RWPE1 (cell line): ENCODE measurements around the gene RUNX3.

ENCODE experiments used
- CTCF ChIA-PET: fragments of 350-600 bp; sonication (Branson Sonifier 250); formaldehyde crosslinking; extraction: SDS; loops from one replicate; lab custom pipeline; 2021; lab: Yijun Ruan, JAX
- POLR2A ChIA-PET: fragments of 400-600 bp; formaldehyde crosslinking; extraction: SDS; loops from one replicate; lab custom pipeline; 2020; ENCODE audit warnings: antibody characterized with exemption; ENCODE audit not compliant: low non-redundant PET; lab: Yijun Ruan, JAX
- DNase-seq: peaks from one replicate; pipeline ENCODE4 v3.0.0; 2012; ENCODE audit warnings: low spot score
- H3K27ac ChIP-seq: fragments of 450-650 bp; 2 replicates; pipeline ENCODE4 v1.5.1; 2017
- TF ChIP-seq, protein P1 (sequence below): fragments of 450-650 bp; conservative IDR thresholded peaks from 2 replicates; pipeline ENCODE4 v1.5.1; 2017; ENCODE audit warnings: low read depth, mild to moderate bottlenecking

RUNX3 gene

DNA sequence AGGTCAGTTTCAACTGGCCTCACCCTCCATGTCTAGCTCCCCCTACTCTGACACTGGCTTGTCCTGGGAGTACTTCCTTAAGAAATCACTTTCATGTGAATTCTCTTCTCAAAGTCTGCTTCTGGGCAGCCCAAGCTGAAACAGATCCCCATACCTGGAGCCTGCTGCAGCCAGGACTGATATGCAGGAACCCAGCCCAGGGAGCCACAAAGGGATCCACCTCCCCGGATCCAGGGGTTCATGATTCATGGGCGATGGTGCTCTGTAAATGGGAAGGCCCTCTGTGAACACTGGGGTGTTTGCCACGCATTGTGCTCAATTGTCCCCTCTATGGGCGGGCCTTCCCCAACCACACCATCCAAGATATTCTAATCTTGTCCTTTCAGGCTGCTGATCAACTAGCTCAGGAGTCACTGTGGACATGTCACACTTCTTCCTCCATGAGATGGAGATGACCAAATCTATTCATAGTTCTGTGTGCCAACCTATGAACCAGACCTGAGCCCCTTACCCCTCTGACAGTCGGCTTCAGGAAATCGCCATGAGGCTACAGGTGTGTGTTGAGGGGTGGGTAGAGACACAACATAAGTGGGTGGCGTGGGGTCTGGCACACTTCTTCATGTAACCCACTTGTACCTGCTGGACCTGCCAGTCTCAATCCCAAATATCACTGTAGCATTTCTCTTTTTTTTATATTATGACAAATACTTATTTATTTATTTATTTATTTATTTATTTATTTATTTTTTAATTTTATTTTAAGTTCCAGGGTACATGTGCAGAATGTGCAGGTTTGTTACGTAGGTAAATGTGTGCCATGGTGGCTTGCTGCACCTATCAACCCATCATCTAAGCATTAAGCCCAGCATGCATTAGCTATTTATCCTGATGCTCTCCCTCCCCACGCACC, 41.8 kb downstream of the RUNX3 start:
- CTCF ChIA-PET = interaction anchor here (1.1 kb wide), 1 partner anchor 10 kb away, joined by 3 read pairs; no protein-coding TSS in a partner anchor
- no peak overlapping the region for H3K27ac ChIP-seq
- no peak for DNase-seq
- TF ChIP-seq, protein P1, sequence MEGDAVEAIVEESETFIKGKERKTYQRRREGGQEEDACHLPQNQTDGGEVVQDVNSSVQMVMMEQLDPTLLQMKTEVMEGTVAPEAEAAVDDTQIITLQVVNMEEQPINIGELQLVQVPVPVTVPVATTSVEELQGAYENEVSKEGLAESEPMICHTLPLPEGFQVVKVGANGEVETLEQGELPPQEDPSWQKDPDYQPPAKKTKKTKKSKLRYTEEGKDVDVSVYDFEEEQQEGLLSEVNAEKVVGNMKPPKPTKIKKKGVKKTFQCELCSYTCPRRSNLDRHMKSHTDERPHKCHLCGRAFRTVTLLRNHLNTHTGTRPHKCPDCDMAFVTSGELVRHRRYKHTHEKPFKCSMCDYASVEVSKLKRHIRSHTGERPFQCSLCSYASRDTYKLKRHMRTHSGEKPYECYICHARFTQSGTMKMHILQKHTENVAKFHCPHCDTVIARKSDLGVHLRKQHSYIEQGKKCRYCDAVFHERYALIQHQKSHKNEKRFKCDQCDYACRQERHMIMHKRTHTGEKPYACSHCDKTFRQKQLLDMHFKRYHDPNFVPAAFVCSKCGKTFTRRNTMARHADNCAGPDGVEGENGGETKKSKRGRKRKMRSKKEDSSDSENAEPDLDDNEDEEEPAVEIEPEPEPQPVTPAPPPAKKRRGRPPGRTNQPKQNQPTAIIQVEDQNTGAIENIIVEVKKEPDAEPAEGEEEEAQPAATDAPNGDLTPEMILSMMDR = no peak
- POLR2A ChIA-PET = no interaction called here

DNA sequence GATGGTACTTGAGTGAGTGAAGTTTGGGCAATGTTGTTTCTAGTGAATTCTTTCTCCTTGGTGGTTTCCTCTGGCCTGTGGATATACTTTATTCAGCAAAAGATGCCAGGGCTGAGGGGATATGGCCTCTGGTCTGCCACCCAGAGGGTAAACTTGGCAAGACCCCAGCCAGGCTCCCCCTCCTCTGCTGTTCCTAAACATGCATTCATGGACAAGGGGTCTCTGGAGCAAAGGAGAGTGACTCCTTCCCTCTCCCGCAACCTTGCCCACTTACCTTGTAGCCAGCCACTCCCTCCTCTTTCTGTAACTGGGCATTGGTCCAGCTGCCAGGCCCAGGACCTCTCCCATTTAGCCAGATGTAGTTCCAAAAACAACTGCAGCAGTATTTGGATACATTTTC, 43.8 kb downstream of the RUNX3 start:
- H3K27ac ChIP-seq = no peak overlapping the region
- TF ChIP-seq, protein P1 = no peak
- ChIA-PET POLR2A (no interaction called here), CTCF (no interaction called here)
- DNase-seq = no peak

DNA sequence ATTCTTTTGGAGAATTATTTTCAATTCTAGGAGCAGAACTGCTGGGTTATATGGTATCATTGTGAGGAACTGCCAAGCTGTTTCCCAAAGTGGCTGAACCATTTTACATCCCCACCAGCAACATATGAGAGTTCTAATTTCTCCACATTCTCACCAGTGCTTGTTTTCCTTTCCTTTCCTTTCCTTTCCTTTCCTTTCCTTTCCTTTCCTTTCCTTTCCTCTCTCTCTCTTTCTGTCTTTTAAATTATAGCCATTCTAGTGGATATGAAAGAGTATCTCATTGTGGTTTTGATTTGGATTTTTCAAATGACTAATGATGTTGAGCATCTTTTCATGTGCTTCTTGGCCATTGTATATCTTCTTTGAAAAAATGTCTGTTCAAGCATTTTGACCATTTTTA, 45.3 kb downstream of the RUNX3 start:
- POLR2A ChIA-PET = no interaction called here
- TF ChIP-seq, protein P1 = no peak
- no peak for DNase-seq
- CTCF ChIA-PET = no interaction called here
- no peak overlapping the region for H3K27ac ChIP-seq

DNA sequence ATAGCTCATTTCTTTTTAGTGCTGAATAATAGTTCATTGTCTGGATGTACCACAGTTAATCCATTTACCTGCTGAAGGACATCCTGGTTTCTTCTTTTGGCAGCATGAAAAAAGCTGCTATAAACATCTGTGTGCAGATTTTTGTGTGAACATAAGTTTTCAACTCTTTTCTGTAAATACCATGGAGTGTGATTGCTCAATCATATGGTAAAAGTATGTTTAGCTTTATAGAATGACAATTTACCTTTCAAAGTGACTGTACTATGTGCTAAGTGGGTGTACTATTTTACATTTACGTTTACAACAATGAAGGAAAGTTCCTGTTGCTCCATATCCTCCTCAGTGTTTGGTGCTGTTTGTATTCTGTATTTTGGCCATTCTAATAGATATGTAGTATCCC, 49.0 kb downstream of the RUNX3 start:
- DNase-seq = no peak
- CTCF ChIA-PET = no interaction called here
- POLR2A ChIA-PET = no interaction called here
- no peak overlapping the region for H3K27ac ChIP-seq
- TF ChIP-seq, protein P1 = no peak

DNA sequence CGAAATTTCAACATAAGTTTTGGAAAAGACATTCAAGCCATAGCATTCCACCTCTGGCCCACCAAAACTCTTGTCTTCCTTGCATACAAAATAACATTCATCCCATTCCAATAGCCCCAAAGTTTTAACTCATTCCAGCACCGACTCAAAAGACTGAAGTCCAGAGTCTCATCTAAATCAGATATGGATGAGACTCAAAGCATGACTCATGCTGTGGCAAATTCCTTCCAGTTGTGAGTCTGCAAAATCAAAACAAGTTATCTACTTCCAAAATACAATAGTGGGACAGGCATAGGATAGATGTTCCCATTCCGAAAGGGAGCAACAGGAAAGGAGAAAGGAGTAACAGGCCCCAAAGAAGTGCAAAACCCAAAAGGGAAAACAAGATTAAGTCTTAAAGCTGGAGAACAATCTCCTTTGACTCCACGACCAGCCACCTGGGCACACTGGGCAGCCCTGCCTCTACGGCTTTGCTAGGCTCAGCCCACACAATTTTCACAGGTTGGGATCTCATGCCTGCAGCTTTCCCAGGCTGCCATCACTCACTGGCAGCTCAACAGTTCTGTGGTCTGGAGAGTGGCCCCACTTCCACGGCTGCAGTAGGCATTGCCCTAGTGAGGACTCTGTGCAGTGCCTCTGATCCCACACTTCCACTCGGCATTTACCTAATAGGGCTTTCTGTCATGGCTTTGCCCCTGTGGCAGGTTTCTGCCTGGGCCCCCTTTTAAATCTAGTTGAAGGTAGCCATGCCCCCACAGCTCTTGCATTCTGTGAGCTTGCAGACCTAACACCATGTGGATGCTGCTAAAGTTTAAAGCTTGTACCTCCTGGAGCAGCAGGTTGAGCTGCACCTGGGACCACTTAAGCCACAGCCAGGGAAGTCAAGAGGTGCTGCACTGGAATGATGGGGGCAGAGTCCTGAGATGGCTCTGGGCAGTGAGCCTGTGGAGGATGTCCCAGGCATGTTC, 51.0 kb downstream of the RUNX3 start:
- POLR2A ChIA-PET = no interaction called here
- CTCF ChIA-PET = interaction anchor here (0.6 kb wide), 2 partner anchors 155 to 1243 kb away, joined by 3 to 4 read pairs; no protein-coding TSS in a partner anchor
- no peak overlapping the region for H3K27ac ChIP-seq
- DNase-seq = no peak
- TF ChIP-seq, protein P1 = no peak

DNA sequence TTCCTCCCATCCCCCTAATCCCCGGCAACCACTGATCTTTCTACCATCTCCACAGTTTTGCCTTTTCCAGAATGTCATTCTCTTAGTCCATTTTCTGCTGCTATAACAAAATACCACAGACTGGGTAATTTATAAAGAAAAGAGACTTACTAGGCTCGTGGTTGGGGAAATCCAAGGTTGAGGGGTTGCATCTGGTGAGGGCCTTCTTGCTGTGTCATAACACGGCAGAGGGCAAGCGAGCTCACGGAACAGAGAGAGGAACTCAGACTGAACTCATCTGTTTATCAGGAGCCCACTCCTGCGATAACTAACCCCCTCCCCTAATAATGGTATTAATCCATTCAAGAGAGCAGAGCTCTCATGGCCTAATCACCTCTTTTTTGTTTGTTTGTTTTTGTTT, 52.0 kb downstream of the RUNX3 start:
- CTCF ChIA-PET = no interaction called here

More for the DNA sequence above, 52.0 kb downstream of the RUNX3 start:
- TF ChIP-seq, protein P1 = no peak
- DNase-seq = no peak
- POLR2A ChIA-PET = no interaction called here
- H3K27ac ChIP-seq = no peak overlapping the region
